ENCODE data around the gene RNF135. TPM values are rescaled to one million over a fixed set of nuclear protein-coding genes. Genes with fewer than 3 reads are reported as not detected.

Gene RNF135
- total RNA-seq, 1 experiment from 2014 or later = 11.2 TPM

DNA sequence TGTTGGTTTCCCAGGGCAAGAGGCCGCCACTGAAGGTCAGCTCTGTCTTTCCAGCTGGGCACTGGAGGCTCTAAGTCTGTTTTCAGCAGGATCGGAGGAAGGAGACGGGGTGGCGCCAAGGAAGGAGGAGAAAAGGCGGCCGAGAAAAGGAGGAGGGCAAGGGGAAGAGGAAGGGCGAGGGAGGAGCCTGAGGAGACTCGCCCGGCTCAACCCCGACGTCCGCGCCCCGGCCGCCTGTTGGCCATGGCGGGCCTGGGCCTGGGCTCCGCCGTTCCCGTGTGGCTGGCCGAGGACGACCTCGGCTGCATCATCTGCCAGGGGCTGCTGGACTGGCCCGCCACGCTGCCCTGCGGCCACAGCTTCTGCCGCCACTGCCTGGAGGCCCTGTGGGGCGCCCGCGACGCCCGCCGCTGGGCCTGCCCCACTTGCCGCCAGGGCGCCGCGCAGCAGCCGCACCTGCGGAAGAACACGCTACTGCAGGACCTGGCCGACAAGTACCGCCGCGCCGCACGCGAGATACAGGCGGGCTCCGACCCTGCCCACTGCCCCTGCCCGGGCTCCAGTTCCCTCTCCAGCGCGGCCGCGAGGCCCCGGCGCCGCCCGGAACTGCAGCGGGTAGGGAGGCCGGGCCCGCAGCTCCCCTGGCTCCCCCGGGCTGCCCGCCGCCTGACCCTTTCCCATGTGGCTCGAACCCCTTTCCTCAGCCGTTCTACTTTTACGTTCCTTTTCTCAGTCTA is at the start of gene RNF135 (continued):
- TF ChIP-seq, protein P1, sequence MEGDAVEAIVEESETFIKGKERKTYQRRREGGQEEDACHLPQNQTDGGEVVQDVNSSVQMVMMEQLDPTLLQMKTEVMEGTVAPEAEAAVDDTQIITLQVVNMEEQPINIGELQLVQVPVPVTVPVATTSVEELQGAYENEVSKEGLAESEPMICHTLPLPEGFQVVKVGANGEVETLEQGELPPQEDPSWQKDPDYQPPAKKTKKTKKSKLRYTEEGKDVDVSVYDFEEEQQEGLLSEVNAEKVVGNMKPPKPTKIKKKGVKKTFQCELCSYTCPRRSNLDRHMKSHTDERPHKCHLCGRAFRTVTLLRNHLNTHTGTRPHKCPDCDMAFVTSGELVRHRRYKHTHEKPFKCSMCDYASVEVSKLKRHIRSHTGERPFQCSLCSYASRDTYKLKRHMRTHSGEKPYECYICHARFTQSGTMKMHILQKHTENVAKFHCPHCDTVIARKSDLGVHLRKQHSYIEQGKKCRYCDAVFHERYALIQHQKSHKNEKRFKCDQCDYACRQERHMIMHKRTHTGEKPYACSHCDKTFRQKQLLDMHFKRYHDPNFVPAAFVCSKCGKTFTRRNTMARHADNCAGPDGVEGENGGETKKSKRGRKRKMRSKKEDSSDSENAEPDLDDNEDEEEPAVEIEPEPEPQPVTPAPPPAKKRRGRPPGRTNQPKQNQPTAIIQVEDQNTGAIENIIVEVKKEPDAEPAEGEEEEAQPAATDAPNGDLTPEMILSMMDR (IDR thresholded peaks at IDR 0.05 in 2 of 3, conservative IDR thresholded peaks at IDR 0.05 in 1 of 3; ENCODE audit: borderline replicate concordance in 1 of 3, insufficient read depth in 1 of 3, low read depth in 2 of 3, low read length in 2 of 3) = peak in 1 of 3 experiments; percentile 28; a peak in 2 of 6 replicates
- no peak for TF ChIP-seq RAD21 (IDR thresholded peaks at IDR 0.05; ENCODE audit: low read depth)
- TF ChIP-seq ELF1 (IDR thresholded peaks at IDR 0.05; ENCODE audit: borderline replicate concordance, low read depth) = no peak
- no peak for TF ChIP-seq SIN3A (IDR thresholded peaks at IDR 0.05; ENCODE audit: low read depth)
- peak; percentile 26 for TF ChIP-seq TCF7L2 (IDR thresholded peaks at IDR 0.05; ENCODE audit: borderline replicate concordance, extremely low read depth, insufficient read depth, insufficient read length)
- TF ChIP-seq, protein P2, sequence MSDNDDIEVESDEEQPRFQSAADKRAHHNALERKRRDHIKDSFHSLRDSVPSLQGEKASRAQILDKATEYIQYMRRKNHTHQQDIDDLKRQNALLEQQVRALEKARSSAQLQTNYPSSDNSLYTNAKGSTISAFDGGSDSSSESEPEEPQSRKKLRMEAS (IDR thresholded peaks at IDR 0.05) = peak; percentile 50
- no peak for TF ChIP-seq SP1 (IDR thresholded peaks at IDR 0.05; ENCODE audit: low read depth)

DNA sequence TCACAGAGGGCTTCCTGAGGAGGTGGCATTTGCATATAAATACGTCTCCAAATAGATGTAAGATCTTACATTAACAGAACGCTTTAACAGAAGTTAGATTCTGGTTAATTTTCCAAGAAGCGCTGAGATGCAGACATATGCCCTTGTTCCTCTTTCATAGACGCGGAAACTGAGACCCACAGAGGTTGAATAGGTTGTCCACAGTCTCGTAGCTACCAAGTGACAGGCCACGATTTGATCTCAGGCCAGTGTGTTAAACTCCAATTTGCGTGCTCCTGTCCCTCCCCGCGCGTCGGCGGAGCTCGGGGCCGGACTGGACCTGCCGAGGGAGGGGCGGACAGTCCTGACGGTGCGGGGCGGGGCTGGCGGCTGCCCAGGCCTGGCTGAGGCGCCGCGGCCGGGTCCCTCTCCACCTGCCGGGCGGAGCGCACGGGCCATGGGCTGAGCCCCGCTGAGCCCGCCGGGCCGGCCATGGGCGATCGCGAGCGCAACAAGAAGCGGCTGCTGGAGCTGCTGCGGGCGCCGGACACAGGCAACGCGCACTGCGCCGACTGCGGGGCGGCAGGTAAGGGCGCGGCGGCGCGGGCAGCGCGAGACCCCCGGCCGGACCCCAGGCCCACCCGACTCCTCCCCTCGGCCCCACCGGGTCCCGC is 49.2 kb upstream of the RNF135 start, which contains the start of gene ADAP2:
Gene ADAP2, plus strand, starts transcription at position 402 of the 653 bp plus-strand sequence. Its CDS starts 70 bp downstream, at position 472.
- no TSS peak for BruUV-seq (replicated peaks)
- ChIA-PET RAD21 (ENCODE audit: low non-redundant PET in 1 of 2, low total read pairs in 2 of 2, uncharacterized antibody in 2 of 2, unreplicated experiment in 2 of 2) (interaction anchor here in 1 of 2 experiments (0.6 kb wide), 1 partner anchor 554 kb away, joined by 3 read pairs; no protein-coding TSS in a partner anchor), POLR2A (no interaction called here), CTCF (no interaction called here)
- Histone ChIP-seq H3K79me2 (ENCODE audit: insufficient read depth, low read length) (no peaks in the 10 kb centered on the region), H3K36me3 (ENCODE audit: control insufficient read depth in 1 of 2, insufficient read depth in 2 of 2, low read length in 2 of 2) (no peaks in the 10 kb centered on the region; a peak in 1 of 4 replicates), H4K20me1 (ENCODE audit: insufficient read depth) (no peaks in the 10 kb centered on the region), H3K27ac (ENCODE audit: low read depth, low read length) (peak within 1 kb of the TSS; percentile 18; the same call in 1 of the 2 replicates), H3K4me3 (replicated peaks in 1 of 2; ENCODE audit: low read depth in 1 of 2, low read length in 2 of 2) (peak within 1 kb of the TSS; percentile 53 to 63), H3K27me3 (ENCODE audit: insufficient read depth, low read length) (no peaks in the 10 kb centered on the region), H3K9me2 (ENCODE audit: insufficient read depth) (no peaks in the 10 kb centered on the region), H3K4me1 (ENCODE audit: control insufficient read depth in 1 of 2, insufficient read depth in 2 of 2, low read length in 2 of 2) (peaks cover 5 to 24% of the 10 kb centered on the region in 2 experiments; a peak in 3 of 4 replicates), H3K9ac (ENCODE audit: low read length) (peak within 1 kb of the TSS; percentile 67), H3K9me3 (ENCODE audit: control insufficient read depth in 1 of 2, insufficient read depth in 1 of 2, low read depth in 1 of 2, low read length in 2 of 2) (no peaks in the 10 kb centered on the region), H3K4me2 (ENCODE audit: low read length) (peak within 1 kb of the TSS; percentile 88), H2AFZ (ENCODE audit: low read depth, low read length, poor library complexity, severe bottlenecking) (peak within 1 kb of the TSS; percentile 100)
- ATAC-seq (peak; percentile 96), DNase-seq (ENCODE audit: low read depth, low spot score) (peak; percentile 19)
- intact Hi-C loops (cut with micrococcal nuclease) = no loop called here
- no peak for TF ChIP-seq EGR1 (IDR thresholded peaks at IDR 0.05; ENCODE audit: low read depth)
- peak; percentile 17 for TF ChIP-seq YY1 (IDR thresholded peaks at IDR 0.05; ENCODE audit: extremely low read depth, insufficient replicate concordance, low read depth, low read length)
- TF ChIP-seq SRF (IDR thresholded peaks at IDR 0.05; ENCODE audit: low read depth) = no peak
- peak; percentile 85 for TF ChIP-seq POLR2AphosphoS5 (IDR thresholded peaks at IDR 0.05; ENCODE audit: low read depth, low read length)
- TF ChIP-seq RAD21 (IDR thresholded peaks at IDR 0.05; ENCODE audit: low read depth) = no peak
- TF ChIP-seq ZBTB33 (IDR thresholded peaks at IDR 0.05; ENCODE audit: extremely low read depth, insufficient replicate concordance, low read length) = no peak
- no peak for TF ChIP-seq TCF7L2 (IDR thresholded peaks at IDR 0.05; ENCODE audit: borderline replicate concordance, extremely low read depth, insufficient read depth, insufficient read length)
- no peak for TF ChIP-seq CEBPB (IDR thresholded peaks at IDR 0.05; ENCODE audit: low read depth)
- TF ChIP-seq, protein P1 (IDR thresholded peaks at IDR 0.05 in 2 of 3, conservative IDR thresholded peaks at IDR 0.05 in 1 of 3; ENCODE audit: borderline replicate concordance in 1 of 3, insufficient read depth in 1 of 3, low read depth in 2 of 3, low read length in 2 of 3) = no peak
- no peak for TF ChIP-seq POLR2A (IDR thresholded peaks at IDR 0.05; ENCODE audit: borderline replicate concordance, extremely low read depth, insufficient read depth, insufficient read length)
- no peak for TF ChIP-seq ELF1 (IDR thresholded peaks at IDR 0.05; ENCODE audit: borderline replicate concordance, low read depth)
- TF ChIP-seq, protein P2 (IDR thresholded peaks at IDR 0.05) = no peak; the same call in 1 of the 2 replicates

All from HCT116 (cell line).